RWPE2 (cell line): ENCODE results near the gene PSG1.
A peak's percentile ranks its signal among the peaks of the same experiment; 100 is the strongest.
"Not testable (repeated sequence)": the region's sequence is repeated elsewhere in the genome, so short reads cannot be mapped to it uniquely, and the experiment has no call there.

ENCODE experiments used
- ATAC-seq: fragments of 200-7000 bp; cut with Tn5 transposase; 3 replicates; pipeline ENCODE4 v1.9.1; 2021; ENCODE audit warnings: low read depth
- DNase-seq: peaks from one replicate; pipeline ENCODE4 v3.0.0-alpha.2; 2020; ENCODE audit warnings: low spot score
- H3K27ac ChIP-seq: fragments of 450-650 bp; 2 replicates; pipeline ENCODE4 v1.5.1; 2017; ENCODE audit warnings: mild to moderate bottlenecking; ENCODE audit not compliant: poor library complexity, severe bottlenecking
- H3K27me3 ChIP-seq: fragments of 250-450 bp; sonication (Bioruptor Pico); 2 replicates; pipeline ENCODE4 v1.5.1; 2021; ENCODE audit warnings: mild to moderate bottlenecking, moderate library complexity; ENCODE audit not compliant: insufficient read depth, poor library complexity, severe bottlenecking
- H3K36me3 ChIP-seq: fragments of 250-450 bp; sonication (Bioruptor Pico); 2 replicates; pipeline ENCODE4 v1.5.1; 2020; ENCODE audit warnings: low read depth, mild to moderate bottlenecking, moderate library complexity
- H3K4me1 ChIP-seq: fragments of 250-450 bp; sonication (Bioruptor Pico); 2 replicates; pipeline ENCODE4 v1.5.1; 2021; ENCODE audit warnings: mild to moderate bottlenecking, moderate library complexity; ENCODE audit not compliant: insufficient read depth, poor library complexity, severe bottlenecking
- H3K4me3 ChIP-seq: fragments of 250-450 bp; sonication (Bioruptor Pico); 2 replicates; pipeline ENCODE4 v1.5.1; 2021; ENCODE audit warnings: mild to moderate bottlenecking, moderate library complexity; ENCODE audit not compliant: severe bottlenecking
- H3K9me3 ChIP-seq: fragments of 250-450 bp; sonication (Bioruptor Pico); 2 replicates; pipeline ENCODE4 v1.5.1; 2021; ENCODE audit warnings: mild to moderate bottlenecking, moderate library complexity; ENCODE audit not compliant: severe bottlenecking
- TF ChIP-seq, protein P1 (sequence below): fragments of 450-650 bp; IDR thresholded peaks from one replicate; pipeline ENCODE4 v1.5.1; 2017; ENCODE audit warnings: mild to moderate bottlenecking, moderate library complexity; ENCODE audit not compliant: poor library complexity, severe bottlenecking

PSG1 gene

DNA sequence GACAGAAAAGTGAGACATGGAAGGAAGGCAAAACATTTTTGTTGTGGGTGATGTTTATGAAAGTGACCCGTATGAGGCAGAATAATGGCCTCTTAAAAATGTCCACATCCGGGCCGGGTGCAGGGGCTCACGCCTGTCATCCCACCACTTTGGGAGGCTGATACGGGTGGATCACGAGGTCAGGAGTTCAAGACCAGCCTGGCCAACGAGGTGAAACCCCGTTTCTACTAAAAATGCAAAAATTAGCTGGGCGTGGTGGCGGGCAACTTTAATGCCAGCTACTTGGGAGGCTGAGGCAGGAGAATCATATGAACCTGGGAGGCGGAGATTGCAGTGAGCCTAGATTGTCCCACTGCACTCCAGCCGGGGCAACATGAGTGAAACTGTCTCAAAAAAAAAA is 20.2 kb upstream of the PSG1 start:
- not testable (repeated sequence) for H3K9me3 ChIP-seq, H3K27me3 ChIP-seq, H3K36me3 ChIP-seq, DNase-seq, H3K4me3 ChIP-seq, ATAC-seq
- H3K27ac ChIP-seq: peak overlapping the region; percentile 96
- peaks cover 23% of the 10 kb centered on the region for H3K4me1 ChIP-seq

DNA sequence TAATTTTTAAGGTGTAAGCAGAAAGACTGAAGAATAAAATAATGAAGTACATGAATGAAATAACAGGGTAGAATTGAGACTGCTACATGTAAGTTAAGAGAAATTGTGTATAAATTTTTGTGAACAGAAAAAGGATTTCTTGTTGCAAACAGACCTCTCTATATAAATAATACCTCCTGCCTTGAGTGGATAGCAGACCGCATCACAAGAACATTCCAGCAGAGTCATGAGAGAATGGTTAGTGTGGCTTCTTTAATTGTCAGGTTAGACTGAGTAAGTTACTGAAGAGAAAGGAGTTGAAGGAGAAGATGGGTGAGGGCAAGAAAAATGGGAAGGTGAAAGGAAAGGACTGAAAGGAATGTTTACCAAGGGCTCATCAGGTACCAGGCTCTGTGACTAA is 19.6 kb upstream of the PSG1 start:
- DNase-seq, H3K9me3 ChIP-seq, H3K36me3 ChIP-seq, ATAC-seq, H3K27me3 ChIP-seq, H3K4me3 ChIP-seq: not testable (repeated sequence)
- peak overlapping the region; percentile 96 for H3K27ac ChIP-seq
- peaks cover 23% of the 10 kb centered on the region for H3K4me1 ChIP-seq

DNA sequence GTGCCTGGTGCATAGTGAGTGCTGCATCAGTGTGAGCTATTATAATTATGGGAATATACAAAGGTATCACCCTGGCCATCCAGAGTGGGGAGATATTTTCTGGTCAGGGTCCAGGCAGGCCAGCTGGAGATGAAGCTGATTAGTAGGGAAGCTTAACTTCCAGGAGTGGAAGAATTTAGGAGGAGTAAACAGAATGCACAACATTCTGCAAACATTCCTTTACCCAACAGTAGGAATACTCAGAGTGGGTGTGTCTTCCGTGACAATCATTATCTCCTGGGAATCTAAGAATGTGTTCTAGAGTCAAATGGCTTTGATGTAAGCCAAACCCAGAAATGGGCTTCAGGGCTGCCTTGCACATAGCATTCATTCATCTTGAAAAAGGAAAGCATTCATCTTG is 19.1 kb upstream of the PSG1 start:
- H3K27me3 ChIP-seq, H3K9me3 ChIP-seq, H3K4me3 ChIP-seq, H3K36me3 ChIP-seq, DNase-seq, ATAC-seq: not testable (repeated sequence)
- peak overlapping the region; percentile 96 for H3K27ac ChIP-seq
- peaks cover 23% of the 10 kb centered on the region for H3K4me1 ChIP-seq

DNA sequence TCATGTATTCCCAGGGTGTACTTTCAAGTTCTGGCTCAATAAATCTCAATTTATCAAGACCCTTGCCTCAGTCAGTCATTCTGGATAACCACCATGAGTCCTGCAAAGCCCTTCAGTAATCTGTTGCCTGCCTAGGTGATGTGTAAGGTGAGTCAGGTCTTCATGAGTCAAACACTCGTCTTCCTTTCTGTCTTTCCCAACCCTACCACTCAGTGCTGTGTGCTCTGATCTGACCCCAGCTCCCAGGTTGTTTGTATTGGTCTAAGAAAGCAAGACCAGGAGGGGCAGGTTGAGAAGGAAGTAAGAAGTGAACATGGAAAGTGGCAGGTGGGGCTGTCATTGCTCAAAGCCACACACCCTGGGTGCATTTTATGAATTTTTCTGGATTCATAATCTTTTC is 18.2 kb upstream of the PSG1 start:
- DNase-seq, H3K36me3 ChIP-seq, H3K4me3 ChIP-seq, H3K27me3 ChIP-seq, H3K9me3 ChIP-seq: not testable (repeated sequence)
- peaks cover 23% of the 10 kb centered on the region for H3K4me1 ChIP-seq
- peak overlapping the region; percentile 96 for H3K27ac ChIP-seq
- ATAC-seq: peak; percentile 59; the same call in 1 of the 3 replicates

DNA sequence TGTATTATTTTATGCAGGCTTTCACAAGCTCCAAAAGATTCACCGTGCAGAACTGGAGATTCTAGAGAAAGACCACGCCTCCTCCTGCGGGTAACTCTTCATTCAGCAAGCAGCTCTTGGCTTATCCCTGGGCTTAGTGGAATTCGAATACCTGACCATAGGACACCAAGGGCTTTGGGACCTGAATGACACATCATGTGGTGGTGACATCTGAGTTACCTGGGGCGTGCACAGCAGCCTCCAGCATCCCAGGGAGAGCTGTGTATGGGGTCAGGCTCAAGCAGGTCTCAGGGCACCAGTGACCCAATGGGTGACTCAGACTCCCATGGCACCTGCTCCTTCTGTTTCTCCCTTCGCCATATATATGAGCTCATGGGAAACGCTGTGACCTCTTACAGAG is 10.9 kb upstream of the PSG1 start:
- ATAC-seq, H3K4me3 ChIP-seq, DNase-seq, H3K9me3 ChIP-seq, H3K27me3 ChIP-seq, H3K36me3 ChIP-seq: not testable (repeated sequence)
- Histone ChIP-seq H3K4me1 (peaks cover 24% of the 10 kb centered on the region), H3K27ac (peak overlapping the region; percentile 99)

DNA sequence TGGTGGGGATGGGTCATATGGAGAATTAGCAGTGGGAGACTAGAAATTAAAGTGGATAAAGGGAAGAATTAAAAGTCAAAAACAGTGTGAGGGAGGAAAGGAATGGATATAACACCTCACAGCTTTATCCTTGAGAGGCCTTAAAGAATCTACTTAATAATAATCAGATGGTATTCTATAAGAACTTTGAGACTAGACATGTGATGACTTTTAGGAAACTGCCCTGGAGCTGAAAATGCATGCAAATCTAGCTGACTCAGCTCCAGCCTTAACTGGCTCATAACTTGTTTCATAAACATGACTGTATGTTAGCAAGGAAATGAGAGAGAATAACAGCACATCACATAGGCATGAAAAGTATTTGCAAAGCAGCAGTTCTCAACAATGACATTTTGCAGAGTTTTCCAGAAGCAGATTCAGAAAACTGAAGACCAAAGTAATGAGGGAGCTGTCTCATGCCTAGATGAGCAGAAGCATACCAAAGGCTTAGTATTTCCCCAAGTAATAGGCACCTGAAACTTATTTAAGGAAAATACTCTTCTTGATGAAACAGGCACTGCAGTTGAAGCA is 8.4 kb upstream of the PSG1 start:
- H3K36me3 ChIP-seq, H3K9me3 ChIP-seq, H3K4me3 ChIP-seq, DNase-seq, H3K27me3 ChIP-seq: not testable (repeated sequence)
- H3K4me1 ChIP-seq: peaks cover 30% of the 10 kb centered on the region
- ATAC-seq: peak; percentile 58; the same call in 2 of the 3 replicates
- peak overlapping the region; percentile 99 for H3K27ac ChIP-seq

DNA sequence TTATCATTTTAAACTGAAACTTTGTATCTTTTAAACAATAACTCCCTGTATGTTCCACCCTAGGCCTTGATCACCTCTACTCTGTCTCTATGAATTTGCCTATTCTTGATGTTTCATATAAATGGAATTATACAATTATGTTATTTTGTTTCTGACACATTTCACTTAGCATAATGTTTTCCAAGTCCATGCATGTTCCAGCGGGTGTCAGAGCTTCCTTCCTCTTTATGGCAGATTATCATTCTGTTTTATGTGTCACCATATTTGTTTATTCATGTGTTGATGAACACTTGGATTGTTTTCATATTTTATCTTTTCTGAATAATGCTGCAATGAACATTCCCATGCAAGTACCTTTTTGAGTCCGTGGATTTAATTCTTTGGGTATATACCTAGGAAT is 3.2 kb upstream of the PSG1 start:
- Histone ChIP-seq H3K27ac (peak overlapping the region; percentile 61), H3K4me1 (peaks cover 18% of the 10 kb centered on the region)
- not testable (repeated sequence) for H3K27me3 ChIP-seq, H3K9me3 ChIP-seq, H3K4me3 ChIP-seq, DNase-seq, ATAC-seq, H3K36me3 ChIP-seq

DNA sequence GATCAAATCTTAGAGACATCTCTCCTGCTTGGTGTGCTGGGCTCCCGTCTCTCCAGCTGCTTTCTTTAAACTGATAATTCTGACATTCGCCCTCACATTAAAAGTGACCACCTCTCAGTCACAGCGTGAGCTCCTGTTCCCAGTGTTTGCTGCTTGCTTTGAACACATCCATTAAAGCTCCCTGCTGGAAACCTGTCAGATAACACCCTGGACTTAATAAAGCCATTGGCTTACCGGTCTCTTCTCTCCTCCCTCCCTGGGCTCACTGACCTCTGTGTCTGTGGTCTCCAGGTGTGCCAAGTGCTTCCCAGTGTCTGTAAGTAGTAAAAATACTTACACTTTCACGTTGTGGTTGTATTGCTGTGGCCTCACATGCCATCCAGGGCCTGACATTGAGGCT is 2.5 kb upstream of the PSG1 start:
- not testable (repeated sequence) for H3K9me3 ChIP-seq, H3K36me3 ChIP-seq, ATAC-seq, H3K27me3 ChIP-seq, DNase-seq, H3K4me3 ChIP-seq
- Histone ChIP-seq H3K4me1 (peaks cover 14% of the 10 kb centered on the region), H3K27ac (peak overlapping the region; percentile 61)

DNA sequence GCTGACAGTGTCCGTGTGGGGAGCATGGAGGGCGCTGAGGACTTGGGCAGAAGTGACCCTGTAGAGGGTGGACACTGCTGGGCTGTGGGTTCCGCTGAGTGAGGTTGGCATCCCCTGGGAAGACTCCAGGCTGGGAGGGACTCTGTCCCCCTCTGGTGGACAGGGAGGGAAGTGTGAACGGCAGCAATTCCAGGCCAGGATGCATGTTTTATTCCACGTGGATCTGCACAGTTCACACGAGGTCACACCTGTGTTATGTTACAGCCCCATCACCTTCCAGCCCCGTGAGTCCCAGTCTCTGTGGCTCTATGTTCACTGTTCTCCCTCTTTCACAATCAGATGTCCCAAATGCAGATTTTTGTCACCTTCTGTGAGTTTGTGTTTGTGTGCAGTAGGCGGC is 1.8 kb upstream of the PSG1 start:
- H3K27me3 ChIP-seq, H3K4me3 ChIP-seq, H3K9me3 ChIP-seq, H3K36me3 ChIP-seq, DNase-seq, H3K27ac ChIP-seq, ATAC-seq: not testable (repeated sequence)
- peaks cover 17% of the 10 kb centered on the region for H3K4me1 ChIP-seq
- TF ChIP-seq, protein P1, sequence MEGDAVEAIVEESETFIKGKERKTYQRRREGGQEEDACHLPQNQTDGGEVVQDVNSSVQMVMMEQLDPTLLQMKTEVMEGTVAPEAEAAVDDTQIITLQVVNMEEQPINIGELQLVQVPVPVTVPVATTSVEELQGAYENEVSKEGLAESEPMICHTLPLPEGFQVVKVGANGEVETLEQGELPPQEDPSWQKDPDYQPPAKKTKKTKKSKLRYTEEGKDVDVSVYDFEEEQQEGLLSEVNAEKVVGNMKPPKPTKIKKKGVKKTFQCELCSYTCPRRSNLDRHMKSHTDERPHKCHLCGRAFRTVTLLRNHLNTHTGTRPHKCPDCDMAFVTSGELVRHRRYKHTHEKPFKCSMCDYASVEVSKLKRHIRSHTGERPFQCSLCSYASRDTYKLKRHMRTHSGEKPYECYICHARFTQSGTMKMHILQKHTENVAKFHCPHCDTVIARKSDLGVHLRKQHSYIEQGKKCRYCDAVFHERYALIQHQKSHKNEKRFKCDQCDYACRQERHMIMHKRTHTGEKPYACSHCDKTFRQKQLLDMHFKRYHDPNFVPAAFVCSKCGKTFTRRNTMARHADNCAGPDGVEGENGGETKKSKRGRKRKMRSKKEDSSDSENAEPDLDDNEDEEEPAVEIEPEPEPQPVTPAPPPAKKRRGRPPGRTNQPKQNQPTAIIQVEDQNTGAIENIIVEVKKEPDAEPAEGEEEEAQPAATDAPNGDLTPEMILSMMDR: peak; percentile 27

DNA sequence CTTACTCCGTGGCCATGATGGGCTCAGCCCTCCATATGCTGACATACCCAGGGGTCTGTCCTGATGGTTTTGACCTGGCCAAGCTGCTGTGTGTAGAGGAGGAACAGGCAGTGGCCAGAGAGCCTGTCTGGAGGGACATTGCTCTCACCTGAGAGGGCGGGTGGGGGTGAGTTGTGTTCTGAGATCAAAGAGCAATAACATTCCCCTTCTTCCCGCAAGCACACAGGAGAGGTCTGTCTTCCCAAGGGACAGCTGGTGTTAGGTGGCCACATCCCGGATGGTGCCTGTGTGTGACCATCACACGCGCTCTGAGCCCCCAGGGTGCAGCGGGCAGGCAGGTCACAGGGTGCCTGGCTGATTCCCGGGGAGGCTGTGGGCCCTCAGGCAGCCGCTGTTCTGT is 1.1 kb upstream of the PSG1 start:
- H3K9me3 ChIP-seq, H3K27me3 ChIP-seq, H3K4me3 ChIP-seq, H3K36me3 ChIP-seq, ATAC-seq, DNase-seq, H3K27ac ChIP-seq: not testable (repeated sequence)
- H3K4me1 ChIP-seq: peaks cover 23% of the 10 kb centered on the region

DNA sequence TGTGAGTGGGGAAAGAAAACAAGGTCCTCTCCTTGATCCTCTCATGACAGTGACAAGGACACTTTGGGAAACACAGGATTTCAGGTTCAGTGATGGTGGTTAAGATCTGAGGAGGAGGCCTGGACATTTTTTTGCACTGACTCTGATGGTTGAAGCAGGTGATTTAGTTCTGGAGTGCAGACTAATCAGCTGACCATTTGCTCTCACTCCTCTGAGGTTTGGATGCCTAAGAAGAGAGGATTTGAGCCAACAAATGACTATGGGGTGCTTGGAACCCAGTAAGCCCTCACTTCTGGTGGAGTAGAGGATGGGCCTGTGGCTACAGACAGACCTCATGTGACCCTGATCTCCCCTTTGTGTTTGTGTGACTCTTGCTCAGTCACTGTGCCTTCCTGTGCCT is 2.9 kb downstream of the PSG1 start:
- peaks cover 23% of the 10 kb centered on the region for H3K4me1 ChIP-seq
- not testable (repeated sequence) for DNase-seq, H3K27me3 ChIP-seq, H3K36me3 ChIP-seq, H3K4me3 ChIP-seq, H3K9me3 ChIP-seq, ATAC-seq
- H3K27ac ChIP-seq: peak overlapping the region; percentile 97
